Tibial nerve (tissue), 4 donors: ENCODE results near the gene SCN3B. TPM values are rescaled to one million over a fixed set of nuclear protein-coding genes. Genes with fewer than 3 reads are reported as not detected.
"Not testable (repeated sequence)": the region's sequence is repeated elsewhere in the genome, so short reads cannot be mapped to it uniquely, and the experiment has no call there.

ENCODE experiments used
- DNase-seq, 2 donors: peaks; one replicate each; pipeline ENCODE4 v3.0.0-alpha.2; 2019; ENCODE audit warnings: low spot score in 2 of 2
- H3K27ac ChIP-seq, 4 donors: fragments of 200-600 bp; sonication (generic) in 3 of 4; one replicate each; pipeline ENCODE4 v1.5.1; 2017 to 2019; ENCODE audit warnings: mild to moderate bottlenecking in 1 of 4
- H3K27me3 ChIP-seq, 2 donors: fragments of 200-600 bp; sonication (generic) in 1 of 2; one replicate each; pipeline versions ENCODE4 v1.5.1 to v1.6.0; 2017 to 2019
- H3K36me3 ChIP-seq, 3 donors: fragments of 200-600 bp; sonication (generic); one replicate each; pipeline ENCODE4 v1.5.1; 2018 to 2019
- H3K4me1 ChIP-seq, 4 donors: fragments of 200-600 bp; sonication (generic) in 3 of 4; one replicate each; pipeline ENCODE4 v1.5.1; 2017 to 2019
- H3K4me3 ChIP-seq, 4 donors: fragments of 200-600 bp; sonication (generic) in 3 of 4; one replicate each; pipeline ENCODE4 v1.5.1; 2017 to 2019; ENCODE audit warnings: mild to moderate bottlenecking in 1 of 4, moderate library complexity in 1 of 4
- H3K9me3 ChIP-seq, 4 donors: fragments of 200-600 bp; sonication (generic) in 3 of 4; one replicate each; pipeline ENCODE4 v1.5.1; 2017 to 2019
- CTCF ChIP-seq, 5 experiments: fragments of 200-600 bp in 3 of 5; fragments of 450-650 bp in 2 of 5; sonication (generic) in 3 of 5; IDR thresholded peaks; one replicate each; pipeline ENCODE4 v1.5.1; 2016 to 2019; ENCODE audit warnings: antibody characterized with exemption in 5 of 5, mild to moderate bottlenecking in 3 of 5, moderate library complexity in 2 of 5
- EP300 ChIP-seq, 2 donors: sonication (generic); formaldehyde crosslinking; IDR thresholded peaks; one replicate each; pipeline ENCODE4 v1.6.1; 2017; ENCODE audit warnings: antibody characterized with exemption in 2 of 2, mild to moderate bottlenecking in 1 of 2
- POLR2A ChIP-seq, 2 donors: fragments of 450-650 bp; IDR thresholded peaks; one replicate each; pipeline ENCODE4 v1.6.1; 2017; ENCODE audit warnings: antibody characterized with exemption in 2 of 2, mild to moderate bottlenecking in 2 of 2, moderate library complexity in 2 of 2
- WGBS, 2 donors: methylation state at CpG; one replicate each; pipeline ENCODE4 v1.1.5; 2018; 5-methylcytosine and 5-hydroxymethylcytosine counted together
- total RNA-seq, 4 donors: library from RNA; depleted of rRNA; stranded (reverse); fragments of >200 nt; gene quantifications; one replicate each; pipeline ENCODE4 v1.1.0, GENCODE V29; 2016

Gene SCN3B
- total RNA-seq, 4 donors from 2014 or later = under 0.01 to 3.6 (median 1.3) TPM

- H3K9me3 ChIP-seq = no peaks in the 10 kb centered on the region
- H3K4me3 ChIP-seq = no peak overlapping the region
- no peaks in the 10 kb centered on the region for H3K27me3 ChIP-seq
- H3K36me3 ChIP-seq = no peaks in the 10 kb centered on the region
- TF ChIP-seq EP300 (IDR thresholded peaks at IDR 0.05) (no peak), POLR2A (IDR thresholded peaks at IDR 0.05) (no peak), CTCF (IDR thresholded peaks at IDR 0.05) (no peak)
- DNase-seq = no peak
- H3K27ac ChIP-seq = no peak overlapping the region
- WGBS, 2 donors = 72 to 74% methylated on average over 1 of the region's 1 CpG
- H3K4me1 ChIP-seq = no peaks in the 10 kb centered on the region
These were observed 10.9 kb upstream of the SCN3B start for GRCh38 chr11:123665306-123665705.

GRCh38 chr11:123659965-123660364 lies 5.5 kb upstream of the SCN3B start:
- H3K4me1 ChIP-seq, H3K9me3 ChIP-seq, DNase-seq, H3K27me3 ChIP-seq, H3K36me3 ChIP-seq, H3K4me3 ChIP-seq, H3K27ac ChIP-seq: not testable (repeated sequence)
- 43 to 47% methylated on average over 3 of the region's 3 CpGs for WGBS, 2 donors

- H3K27ac ChIP-seq = no peak overlapping the region
- WGBS, 2 donors = 70 to 71% methylated on average over 2 of the region's 2 CpGs
- TF ChIP-seq EP300 (IDR thresholded peaks at IDR 0.05) (peak in 1 of 2 donors; percentile 15), CTCF (IDR thresholded peaks at IDR 0.05) (no peak)
- no peaks in the 10 kb centered on the region for H3K9me3 ChIP-seq
- no peak overlapping the region for H3K4me3 ChIP-seq
- no peak for DNase-seq
- H3K36me3 ChIP-seq = no peaks in the 10 kb centered on the region
- peaks cover 0 to 16% of the 10 kb centered on the region in 2 donors for H3K27me3 ChIP-seq
- peaks cover 0 to 9% (median 2%) of the 10 kb centered on the region in 4 donors for H3K4me1 ChIP-seq
These were observed 4.9 kb upstream of the SCN3B start for GRCh38 chr11:123659311-123659710.

GRCh38 chr11:123653827-123654565 lies 428 bp downstream of the SCN3B start:
- Histone ChIP-seq H3K27ac (no peak overlapping the region), H3K27me3 (peaks cover 0 to 47% of the 10 kb centered on the region in 2 donors)
- DNase-seq = no peak

GRCh38 chr11:123653483-123653826 lies 969 bp downstream of the SCN3B start:
- H3K4me1 ChIP-seq = peaks cover 0 to 20% (median 6%) of the 10 kb centered on the region in 4 donors
- 9 to 12% methylated on average over 9 to 10 of the region's 10 CpGs for WGBS, 2 donors
- no peak overlapping the region for H3K27ac ChIP-seq
- H3K4me3 ChIP-seq = peak overlapping the region in 1 of 4 donors; percentile 57
- H3K9me3 ChIP-seq = no peaks in the 10 kb centered on the region
- no peak for TF ChIP-seq POLR2A (IDR thresholded peaks at IDR 0.05)
- no peak for TF ChIP-seq CTCF (IDR thresholded peaks at IDR 0.05)
- TF ChIP-seq EP300 (IDR thresholded peaks at IDR 0.05) = no peak
- peaks cover 0 to 47% of the 10 kb centered on the region in 2 donors for H3K27me3 ChIP-seq
- no peak for DNase-seq
- H3K36me3 ChIP-seq = no peaks in the 10 kb centered on the region

More at GRCh38 chr11:123653827-123654565, 428 bp downstream of the SCN3B start:
- peak overlapping the region; percentile 30 to 57 (median 42) for H3K4me3 ChIP-seq
- whole genome bisulfite sequencing, 2 donors = 0 to 1% methylated on average over 2 to 24 of the region's 64 CpGs
- TF ChIP-seq EP300 (IDR thresholded peaks at IDR 0.05) = no peak
- no peak for TF ChIP-seq CTCF (IDR thresholded peaks at IDR 0.05)
- no peak for TF ChIP-seq POLR2A (IDR thresholded peaks at IDR 0.05)
- no peaks in the 10 kb centered on the region for H3K9me3 ChIP-seq
- H3K36me3 ChIP-seq = no peaks in the 10 kb centered on the region
- H3K4me1 ChIP-seq = peaks cover 0 to 20% (median 6%) of the 10 kb centered on the region in 4 donors
